Psoas muscle (tissue), 8 donors: ENCODE measurements around the gene SLC7A6. TPM values are rescaled to one million over a fixed set of nuclear protein-coding genes. Genes with fewer than 3 reads are reported as not detected.

Source experiments
- ATAC-seq, 4 donors: fragments of 200-7000 bp; cut with Tn5 transposase; one replicate each; pipeline ENCODE4 v1.9.1; 2020; ENCODE audit warnings: moderate library complexity in 3 of 4, mild to moderate bottlenecking in 2 of 4
- DNase-seq, 2 donors: peaks; one replicate each; pipeline ENCODE4 v3.0.0-alpha.2; 2020
- H3K27ac ChIP-seq: fragments of 200-600 bp; one replicate; pipeline ENCODE4 v1.8.0; 2022
- H3K27me3 ChIP-seq, 3 donors: fragments of 200-600 bp in 1 of 3; one replicate each; pipeline versions ENCODE4 v1.6.1 to v1.8.0; 2013 to 2022; ENCODE audit warnings: low read length in 2 of 3, mild to moderate bottlenecking in 2 of 3, moderate library complexity in 1 of 3; ENCODE audit not compliant: insufficient read depth in 3 of 3
- H3K36me3 ChIP-seq, 2 donors: fragments of 200-600 bp in 1 of 2; one replicate each; pipeline versions ENCODE4 v1.6.1 to v1.8.0; 2013 to 2022; ENCODE audit warnings: low read depth in 1 of 2, mild to moderate bottlenecking in 1 of 2, moderate library complexity in 1 of 2; ENCODE audit not compliant: insufficient read depth in 1 of 2
- H3K4me1 ChIP-seq: fragments of 200-600 bp; one replicate; pipeline ENCODE4 v1.8.0; 2022
- H3K4me3 ChIP-seq: fragments of 200-600 bp; one replicate; pipeline ENCODE4 v1.8.0; 2022; ENCODE audit warnings: mild to moderate bottlenecking
- H3K9me3 ChIP-seq: fragments of 200-600 bp; one replicate; pipeline ENCODE4 v1.8.0; 2022
- CTCF ChIP-seq: fragments of 200-600 bp; IDR thresholded peaks from one replicate; pipeline ENCODE4 v1.8.0; 2022; ENCODE audit warnings: antibody characterized with exemption
- WGBS, 3 donors: extraction: QIAGEN DNeasy Blood & Tissue Kit; methylation state at CpG; one replicate each; pipeline versions ENCODE4 v1.1.6 to v1.1.7; 2013; 5-methylcytosine and 5-hydroxymethylcytosine counted together
- intact Hi-C, 2 donors: fragments of 100-400 bp; cut with DNase I; formaldehyde crosslinking; loops; one replicate each; pipeline versions ENCODE4 v1.11.0 to v1.14.2; 2022
- polyA plus RNA-seq, 3 donors: library from polyadenylated mRNA; stranded (reverse); fragments of 200-250 nt; gene quantifications; one replicate each; pipeline ENCODE4 v1.2.3, GENCODE V29; 2013
- total RNA-seq, 4 donors: library from RNA; stranded (reverse); fragmentation: NEBNext Ultra II Directional in 2 of 4; extraction: Animal tissue kit (Norgen Biotek cat#: 25700) in 2 of 4; gene quantifications; one replicate each; pipeline versions ENCODE4 v1.2.1 to v1.2.4, GENCODE V29; 2021 to 2023
- donor health status: healthy with polysubstance abuse.
- donor health status: DM: no; HTN: no; CAD: no; lungs with moderate emphysema.
- donor health status: Bipolar disorder and iron deficiency.
- donor health status: healthy.
- donor health status: DM: yes; HTN: yes; CAD: no.
- donor health status: DM: no; HTN: no; CAD: no.
- donor health status: DM: no; HTN: no; CAD: no.
- donor health status: DM: yes; HTN: yes; CAD: no.

Gene SLC7A6
- total and polyA plus RNA-seq, 7 donors = 9.2 to 217 (median 48.7) TPM

GRCh38 chr16:68349838-68350410, 85.6 kb downstream of the SLC7A6 start:
- H3K36me3 ChIP-seq = peaks cover 6 to 91% of the 10 kb centered on the region in 2 donors
- no peak overlapping the region for H3K27ac ChIP-seq
- no peak overlapping the region for H3K4me3 ChIP-seq
- no peak for DNase-seq
- H3K27me3 ChIP-seq = no peaks in the 10 kb centered on the region
- 89 to 95% (median 91%) methylated on average over 10 of the region's 10 CpGs for WGBS, 3 donors
- ATAC-seq = no peak
- peaks cover 26% of the 10 kb centered on the region for H3K4me1 ChIP-seq
- TF ChIP-seq CTCF = no peak
- H3K9me3 ChIP-seq = no peaks in the 10 kb centered on the region
- intact Hi-C loops = no loop called here

- Histone ChIP-seq H3K36me3 (peaks cover 6 to 98% of the 10 kb centered on the region in 2 donors), H3K4me1 (peaks cover 17% of the 10 kb centered on the region), H3K27ac (no peak overlapping the region), H3K27me3 (no peaks in the 10 kb centered on the region), H3K4me3 (no peak overlapping the region), H3K9me3 (no peaks in the 10 kb centered on the region)
- DNase-seq = no peak
- TF ChIP-seq CTCF = no peak
- 88 to 95% (median 90%) methylated on average over 10 of the region's 10 CpGs for WGBS, 3 donors
- ATAC-seq = no peak
- intact Hi-C loops = no loop called here
These were observed 86.6 kb downstream of the SLC7A6 start for GRCh38 chr16:68350813-68351350.

Other genes with a start within 250 kb of the SLC7A6 start
- gene DPEP2NB, start 248.6 kb upstream of the SLC7A6 start, total RNA-seq = not detected
- under 1 TPM in 1 of 3 donors, not detected in 2; 0.05 TPM for gene DPEP2NB, start 248.6 kb upstream of the SLC7A6 start, polyA plus RNA-seq
- 10 to 100 TPM; 10.0 to 19.3 (median 14.4) TPM for gene DDX28, start 241.3 kb upstream of the SLC7A6 start, total RNA-seq
- gene DDX28, start 241.3 kb upstream of the SLC7A6 start, polyA plus RNA-seq = 10 to 100 TPM; 11.9 to 20.2 (median 12.6) TPM
- 10 to 100 TPM in 2 of 4 donors, 1 to 10 TPM in 2; 7.0 to 10.5 (median 9.8) TPM for gene DUS2, start 241.2 kb upstream of the SLC7A6 start, total RNA-seq
- 10 to 100 TPM in 1 of 3 donors, 1 to 10 TPM in 2; 3.4 to 15.1 (median 9.5) TPM for gene DUS2, start 241.2 kb upstream of the SLC7A6 start, polyA plus RNA-seq
- gene NFATC3, start 179.2 kb upstream of the SLC7A6 start, total RNA-seq = 10 to 100 TPM; 40.8 to 53.5 (median 44.0) TPM
- gene NFATC3, start 179.2 kb upstream of the SLC7A6 start, polyA plus RNA-seq = 10 to 100 TPM in 2 of 3 donors, 1 to 10 TPM in 1; 9.8 to 43.1 (median 17.3) TPM
- not detected for gene ESRP2, start 28.4 kb upstream of the SLC7A6 start, total RNA-seq
- under 1 TPM; 0.03 to 0.08 (median 0.05) TPM for gene ESRP2, start 28.4 kb upstream of the SLC7A6 start, polyA plus RNA-seq
- gene PLA2G15, start 19.2 kb upstream of the SLC7A6 start, total RNA-seq = 10 to 100 TPM; 28.0 to 65.0 (median 31.0) TPM
- 10 to 100 TPM; 13.0 to 31.7 (median 22.6) TPM for gene PLA2G15, start 19.2 kb upstream of the SLC7A6 start, polyA plus RNA-seq
- 10 to 100 TPM in 2 of 4 donors, 1 to 10 TPM in 2; 7.9 to 12.6 (median 9.9) TPM for gene SLC7A6OS, start 46.4 kb downstream of the SLC7A6 start, total RNA-seq
- gene SLC7A6OS, start 46.4 kb downstream of the SLC7A6 start, polyA plus RNA-seq = 10 to 100 TPM in 1 of 3 donors, 1 to 10 TPM in 2; 5.8 to 16.3 (median 9.5) TPM
- 10 to 100 TPM; 19.9 to 31.4 (median 26.6) TPM for gene PRMT7, start 46.5 kb downstream of the SLC7A6 start, total RNA-seq
- gene PRMT7, start 46.5 kb downstream of the SLC7A6 start, polyA plus RNA-seq = 10 to 100 TPM; 18.9 to 45.1 (median 20.4) TPM
- under 1 TPM; 0.04 to 0.21 (median 0.11) TPM for gene SMPD3, start 184.0 kb downstream of the SLC7A6 start, total RNA-seq
- gene SMPD3, start 184.0 kb downstream of the SLC7A6 start, polyA plus RNA-seq = under 1 TPM; 0.04 to 0.18 (median 0.08) TPM